MM.1S (cell line): ENCODE measurements around the gene ARHGAP23.

Experiments used
- DNase-seq: peaks from one replicate; pipeline ENCODE4 v3.0.0-alpha.2; 2015
- H2AFZ ChIP-seq: fragments of 300-600 bp; sonication (generic); 2 replicates; pipeline ENCODE4 v1.6.0; 2016; ENCODE audit warnings: antibody characterized with exemption, low read length
- H3F3A ChIP-seq: fragments of 300-600 bp; sonication (generic); 2 replicates; pipeline ENCODE4 v1.6.1; 2016; ENCODE audit warnings: mild to moderate bottlenecking, antibody characterized with exemption, low read length, moderate library complexity, mixed read lengths; ENCODE audit not compliant: insufficient read depth
- H3K27ac ChIP-seq: fragments of 300-600 bp; sonication (generic); 2 replicates; pipeline ENCODE4 v1.5.1; 2016; ENCODE audit warnings: mild to moderate bottlenecking, low read length
- H3K27me3 ChIP-seq: fragments of 300-600 bp; sonication (generic); replicated peaks from 2 replicates; pipeline ENCODE4 v1.6.0; 2016; ENCODE audit warnings: low read length; ENCODE audit not compliant: insufficient read depth
- H3K36me3 ChIP-seq: fragments of 300-600 bp; sonication (generic); replicated peaks from 2 replicates; pipeline ENCODE4 v1.6.1; 2016; ENCODE audit warnings: mild to moderate bottlenecking, low read length, mixed read lengths; ENCODE audit not compliant: insufficient read depth
- H3K4me1 ChIP-seq: fragments of 300-600 bp; sonication (generic); 2 replicates; pipeline ENCODE4 v1.6.1; 2016; ENCODE audit warnings: low read length, mixed read lengths
- H3K4me2 ChIP-seq: fragments of 300-600 bp; sonication (generic); 2 replicates; pipeline ENCODE4 v1.6.0; 2016; ENCODE audit warnings: low read depth, low read length
- H3K4me3 ChIP-seq: fragments of 300-600 bp; sonication (generic); 2 replicates; pipeline ENCODE4 v1.5.1; 2016; ENCODE audit warnings: low read length, mixed read lengths
- H3K79me2 ChIP-seq: fragments of 300-600 bp; sonication (generic); 2 replicates; pipeline ENCODE4 v1.6.1; 2016; ENCODE audit warnings: mixed run types, low read length, mixed read lengths
- H3K9ac ChIP-seq: fragments of 300-600 bp; sonication (generic); 2 replicates; pipeline ENCODE4 v1.6.1; 2016; ENCODE audit warnings: low read length, mixed read lengths
- H3K9me2 ChIP-seq: fragments of 300-600 bp; sonication (generic); replicated peaks from 2 replicates; pipeline ENCODE4 v1.6.1; 2016; ENCODE audit warnings: mild to moderate bottlenecking, low read length, mixed read lengths; ENCODE audit not compliant: insufficient read depth
- H3K9me3 ChIP-seq: fragments of 300-600 bp; sonication (generic); replicated peaks from 2 replicates; pipeline ENCODE4 v1.6.1; 2016; ENCODE audit warnings: mild to moderate bottlenecking, low read length, mixed read lengths; ENCODE audit not compliant: insufficient read depth
- H4K20me1 ChIP-seq: fragments of 300-600 bp; sonication (generic); 2 replicates; pipeline ENCODE4 v1.6.1; 2016; ENCODE audit warnings: mild to moderate bottlenecking, low read length, moderate library complexity, mixed read lengths; ENCODE audit not compliant: insufficient read depth
- EZH2 ChIP-seq: fragments of 300-600 bp; sonication (generic); optimal IDR thresholded peaks from 2 replicates; pipeline ENCODE3; 2017; ENCODE audit warnings: low read depth, mild to moderate bottlenecking, antibody characterized with exemption, low read length, mixed read lengths
- EZH2phosphoT487 ChIP-seq: fragments of 300-600 bp; sonication (generic); IDR thresholded peaks from 2 replicates; pipeline ENCODE4 v1.6.1; 2018; ENCODE audit warnings: antibody characterized with exemption, low read length
- TF ChIP-seq, protein P1 (sequence below): fragments of 300-600 bp; sonication (generic); IDR thresholded peaks from 2 replicates; pipeline ENCODE4 v1.5.1; 2016; ENCODE audit warnings: antibody characterized with exemption, low read length, mixed read lengths

The ARHGAP23 gene

DNA sequence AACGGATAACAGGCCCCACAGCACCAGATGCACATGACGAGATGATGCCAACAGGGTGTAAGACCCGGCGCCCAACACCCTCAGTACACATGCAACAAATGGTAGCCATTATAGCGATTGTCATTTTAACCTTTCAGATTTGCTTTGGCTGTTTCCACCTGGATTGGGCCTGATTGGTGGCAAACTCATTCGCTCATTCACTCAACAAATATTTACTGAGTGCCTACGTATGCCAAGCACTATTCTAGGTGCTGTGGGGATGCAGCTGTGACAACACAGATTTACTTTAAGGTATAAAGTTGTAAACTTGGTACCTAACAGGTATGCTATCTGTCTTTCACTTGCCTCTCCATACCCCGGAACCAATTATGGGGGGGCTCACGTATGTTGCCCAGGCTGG is 110.6 kb downstream of the ARHGAP23 start:
- H3F3A ChIP-seq = no peaks in the 10 kb centered on the region
- H3K27me3 ChIP-seq = peaks cover 35% of the 10 kb centered on the region
- H3K9me3 ChIP-seq = no peaks in the 10 kb centered on the region
- H3K27ac ChIP-seq = no peak overlapping the region
- DNase-seq = no peak
- TF ChIP-seq EZH2phosphoT487 = no peak
- no peak for TF ChIP-seq EZH2
- TF ChIP-seq, protein P1, sequence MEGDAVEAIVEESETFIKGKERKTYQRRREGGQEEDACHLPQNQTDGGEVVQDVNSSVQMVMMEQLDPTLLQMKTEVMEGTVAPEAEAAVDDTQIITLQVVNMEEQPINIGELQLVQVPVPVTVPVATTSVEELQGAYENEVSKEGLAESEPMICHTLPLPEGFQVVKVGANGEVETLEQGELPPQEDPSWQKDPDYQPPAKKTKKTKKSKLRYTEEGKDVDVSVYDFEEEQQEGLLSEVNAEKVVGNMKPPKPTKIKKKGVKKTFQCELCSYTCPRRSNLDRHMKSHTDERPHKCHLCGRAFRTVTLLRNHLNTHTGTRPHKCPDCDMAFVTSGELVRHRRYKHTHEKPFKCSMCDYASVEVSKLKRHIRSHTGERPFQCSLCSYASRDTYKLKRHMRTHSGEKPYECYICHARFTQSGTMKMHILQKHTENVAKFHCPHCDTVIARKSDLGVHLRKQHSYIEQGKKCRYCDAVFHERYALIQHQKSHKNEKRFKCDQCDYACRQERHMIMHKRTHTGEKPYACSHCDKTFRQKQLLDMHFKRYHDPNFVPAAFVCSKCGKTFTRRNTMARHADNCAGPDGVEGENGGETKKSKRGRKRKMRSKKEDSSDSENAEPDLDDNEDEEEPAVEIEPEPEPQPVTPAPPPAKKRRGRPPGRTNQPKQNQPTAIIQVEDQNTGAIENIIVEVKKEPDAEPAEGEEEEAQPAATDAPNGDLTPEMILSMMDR = no peak
- no peaks in the 10 kb centered on the region for H3K79me2 ChIP-seq
- no peaks in the 10 kb centered on the region for H3K9me2 ChIP-seq
- no peak overlapping the region for H3K4me3 ChIP-seq
- H3K36me3 ChIP-seq = no peaks in the 10 kb centered on the region
- H3K4me2 ChIP-seq = no peak overlapping the region
- H3K4me1 ChIP-seq = no peaks in the 10 kb centered on the region
- H2AFZ ChIP-seq = no peak overlapping the region
- H3K9ac ChIP-seq = no peak overlapping the region
- H4K20me1 ChIP-seq = no peaks in the 10 kb centered on the region

DNA sequence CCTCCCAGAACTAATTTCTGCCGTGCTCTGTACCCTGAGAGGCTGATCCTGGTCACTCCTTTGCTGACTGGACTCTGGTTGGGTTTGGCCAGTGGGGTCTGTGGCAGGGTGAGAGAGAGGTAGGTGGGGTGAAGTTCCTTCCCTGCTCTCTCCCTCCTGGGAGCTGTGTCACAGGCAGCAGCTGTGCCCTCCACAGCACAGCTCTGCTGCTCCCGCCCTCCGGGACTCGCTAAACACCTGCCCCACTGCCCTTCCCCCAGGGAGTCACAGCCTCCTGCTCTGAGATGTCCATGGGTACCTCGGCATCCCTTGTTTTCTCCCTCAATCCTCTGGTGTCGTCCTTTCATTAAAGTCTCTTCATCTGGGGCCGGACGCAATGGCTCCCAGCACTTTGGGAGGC is 111.1 kb downstream of the ARHGAP23 start:
- Histone ChIP-seq H2AFZ (no peak overlapping the region), H3K4me2 (no peak overlapping the region), H3K4me3 (no peak overlapping the region), H3K9me2 (no peaks in the 10 kb centered on the region), H4K20me1 (no peaks in the 10 kb centered on the region), H3K9me3 (no peaks in the 10 kb centered on the region), H3K27ac (no peak overlapping the region), H3F3A (no peaks in the 10 kb centered on the region), H3K4me1 (no peaks in the 10 kb centered on the region), H3K79me2 (no peaks in the 10 kb centered on the region), H3K9ac (no peak overlapping the region), H3K27me3 (peaks cover 38% of the 10 kb centered on the region), H3K36me3 (no peaks in the 10 kb centered on the region)
- TF ChIP-seq, protein P1 = no peak
- TF ChIP-seq EZH2 (no peak), EZH2phosphoT487 (no peak)
- DNase-seq = no peak

DNA sequence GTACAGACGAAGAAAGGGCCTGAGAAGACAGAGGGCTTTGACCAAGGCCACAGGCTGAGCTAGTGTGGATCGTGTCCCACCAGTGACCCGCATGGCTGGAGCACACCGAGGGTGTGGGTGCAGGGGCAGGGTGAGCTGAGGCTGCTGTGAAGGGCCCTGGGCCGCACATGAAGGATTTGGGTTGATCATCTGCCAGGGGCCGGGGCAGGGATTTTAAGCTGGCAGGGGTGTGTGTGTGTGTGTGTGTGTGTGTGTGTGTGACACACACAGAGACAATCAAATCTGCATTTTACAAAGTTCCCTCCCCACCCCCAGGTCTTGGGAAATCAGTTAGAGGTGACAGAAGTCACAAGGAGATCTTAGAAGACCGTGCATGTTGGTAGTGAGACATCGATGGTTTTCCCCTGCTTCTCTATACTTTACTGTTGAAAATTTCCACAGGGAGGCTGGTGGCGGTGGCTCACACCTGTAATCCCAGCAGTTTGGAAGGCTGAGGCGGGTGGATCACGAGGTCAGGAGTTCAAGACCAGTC is 112.3 kb downstream of the ARHGAP23 start:
- TF ChIP-seq, protein P1 = no peak
- TF ChIP-seq EZH2phosphoT487 = no peak
- TF ChIP-seq EZH2 = no peak
- Histone ChIP-seq H2AFZ (no peak overlapping the region), H3K27ac (no peak overlapping the region), H3K4me1 (no peaks in the 10 kb centered on the region), H3K9me3 (no peaks in the 10 kb centered on the region), H3K4me2 (no peak overlapping the region), H3K4me3 (no peak overlapping the region), H4K20me1 (no peaks in the 10 kb centered on the region), H3K36me3 (no peaks in the 10 kb centered on the region), H3F3A (no peaks in the 10 kb centered on the region), H3K9me2 (no peaks in the 10 kb centered on the region), H3K27me3 (peaks cover 43% of the 10 kb centered on the region), H3K9ac (no peak overlapping the region), H3K79me2 (no peaks in the 10 kb centered on the region)
- no peak for DNase-seq
